HepG2 (cell line): Measurements from ENCODE around the gene CNPY4. TPM values are rescaled to one million over a fixed set of nuclear protein-coding genes. Genes with fewer than 3 reads are reported as not detected.

Experiments used
- E2F5 ChIP-seq: sonication (generic); formaldehyde crosslinking; conservative IDR thresholded peaks from 2 replicates; pipeline ENCODE4 v1.4.0; 2020; ENCODE audit warnings: missing genetic modification reagents
- FOXP4 ChIP-seq: sonication (generic); formaldehyde crosslinking; IDR thresholded peaks from 2 replicates; pipeline ENCODE4 v1.4.0; 2020; ENCODE audit warnings: missing genetic modification reagents
- GATAD1 ChIP-seq: IDR thresholded peaks from 2 replicates; pipeline ENCODE4 v1.6.1; 2016; ENCODE audit warnings: missing genetic modification reagents, missing compliant biosample characterization
- GLMP ChIP-seq: sonication (generic); formaldehyde crosslinking; IDR thresholded peaks from 2 replicates; pipeline ENCODE4 v1.9.0; 2021; ENCODE audit warnings: missing genetic modification reagents, mild to moderate bottlenecking, borderline replicate concordance
- HBP1 ChIP-seq: IDR thresholded peaks from 2 replicates; pipeline ENCODE4 v1.6.1; 2016; ENCODE audit warnings: low read depth, control low read depth
- KDM2A ChIP-seq: sonication (generic); formaldehyde crosslinking; IDR thresholded peaks from 2 replicates; pipeline ENCODE4 v1.4.0; 2020; ENCODE audit warnings: low read depth, missing genetic modification reagents, borderline replicate concordance
- SIX1 ChIP-seq: sonication (generic); formaldehyde crosslinking; IDR thresholded peaks from 2 replicates; pipeline ENCODE4 v1.4.0; 2020; ENCODE audit warnings: missing genetic modification reagents, borderline replicate concordance
- TCF12 ChIP-seq, 2 experiments: fragments of 450-650 bp in 1 of 2; sonication (generic) in 1 of 2; formaldehyde crosslinking in 1 of 2; IDR thresholded peaks; 2 replicates each; pipeline versions ENCODE4 v1.6.1 to v1.8.0; 2017 to 2022; ENCODE audit warnings: antibody characterized with exemption in 1 of 2, mild to moderate bottlenecking in 1 of 2, missing genetic modification reagents in 1 of 2, moderate library complexity in 1 of 2
- THRA ChIP-seq: sonication (generic); formaldehyde crosslinking; IDR thresholded peaks from 2 replicates; pipeline ENCODE4 v1.4.0; 2020; ENCODE audit warnings: missing genetic modification reagents, borderline replicate concordance
- WIZ ChIP-seq: sonication (generic); formaldehyde crosslinking; IDR thresholded peaks from 2 replicates; pipeline ENCODE4 v1.5.1; 2020; ENCODE audit warnings: mild to moderate bottlenecking, missing genetic modification reagents
- XBP1 ChIP-seq: sonication (generic); formaldehyde crosslinking; IDR thresholded peaks from 2 replicates; pipeline ENCODE4 v1.5.0; 2020; ENCODE audit warnings: missing genetic modification reagents
- ZNF138 ChIP-seq: sonication (generic); formaldehyde crosslinking; IDR thresholded peaks from 2 replicates; pipeline ENCODE4 v1.5.0; 2020; ENCODE audit warnings: mild to moderate bottlenecking, low read depth, missing genetic modification reagents
- ZNF18 ChIP-seq: sonication (generic); formaldehyde crosslinking; IDR thresholded peaks from 2 replicates; pipeline ENCODE4 v1.8.0; 2022; ENCODE audit warnings: mild to moderate bottlenecking, missing genetic modification reagents; ENCODE audit not compliant: insufficient replicate concordance
- ZNF552 ChIP-seq: sonication (generic); formaldehyde crosslinking; IDR thresholded peaks from 2 replicates; pipeline ENCODE4 v1.9.0; 2022; ENCODE audit warnings: missing genetic modification reagents, mild to moderate bottlenecking, borderline replicate concordance
- ZNF576 ChIP-seq: sonication (generic); formaldehyde crosslinking; IDR thresholded peaks from 2 replicates; pipeline ENCODE4 v1.4.0; 2020; ENCODE audit warnings: mild to moderate bottlenecking, missing genetic modification reagents
- ZNF672 ChIP-seq: sonication (generic); formaldehyde crosslinking; IDR thresholded peaks from 2 replicates; pipeline ENCODE4 v1.8.1; 2022; ENCODE audit warnings: missing genetic modification reagents
- ZNF761 ChIP-seq: sonication (generic); formaldehyde crosslinking; conservative IDR thresholded peaks from 2 replicates; pipeline ENCODE4 v1.4.0; 2020; ENCODE audit warnings: mild to moderate bottlenecking, missing genetic modification reagents
- ZNF773 ChIP-seq: sonication (generic); formaldehyde crosslinking; IDR thresholded peaks from 2 replicates; pipeline ENCODE4 v1.4.0; 2020; ENCODE audit warnings: missing genetic modification reagents, borderline replicate concordance
- polyA plus RNA-seq, 8 experiments: library from polyadenylated mRNA; depleted of rRNA in 3 of 8; stranded (reverse) in 7 of 8; unstranded in 1 of 8; fragments of >200 nt; fragmentation: Illumina TruSeq in 4 of 8; extraction: Trizol in 4 of 8; gene quantifications; 2 replicates each; pipeline versions ENCODE4 v1.2.1 to v1.2.3, GENCODE V29; 2011 to 2016; ENCODE audit warnings: low read depth in 4 of 8, missing spikeins in 1 of 8, mixed read lengths in 1 of 8; ENCODE audit not compliant: insufficient read depth in 1 of 8
- total RNA-seq, 5 experiments: library from RNA; depleted of rRNA; stranded (reverse); fragments of >200 nt; fragmentation: Illumina TruSeq; extraction: Trizol; gene quantifications; 2 replicates each; pipeline ENCODE4 v1.2.3, GENCODE V29; 2016; ENCODE audit warnings: low read depth in 1 of 5

Gene CNPY4
- total and polyA plus RNA-seq, 2 of the 13 experiments (the other 11 are each of a cell fraction or from before 2014, with no cell fraction given), result 6.2 to 12.7 TPM

- TF ChIP-seq FOXP4 (CRISPR knock-in tag) (peak; percentile 24), ZNF18 (no peak), THRA (CRISPR knock-in tag) (0 out of 2 replicates have a peak, but pooled peaks have one; percentile 13), GLMP (no peak), WIZ (CRISPR knock-in tag) (no peak), ZNF773 (CRISPR knock-in tag) (peak; percentile 63; the same call in 1 of the 2 replicates), TCF12 (IDR thresholded peaks at IDR 0.05) (no peak), TCF12 (CRISPR knock-in tag; IDR thresholded peaks at IDR 0.05) (no peak), E2F5 (CRISPR knock-in tag) (no peak), ZNF138 (CRISPR knock-in tag) (no peak), ZNF576 (CRISPR knock-in tag) (no peak), ZNF761 (no peak), SIX1 (CRISPR knock-in tag) (peak; percentile 15; the same call in 1 of the 2 replicates), ZNF672 (no peak), GATAD1 (peak; percentile 85), HBP1 (CRISPR knock-in tag) (no peak), KDM2A (CRISPR knock-in tag) (peak; percentile 77), XBP1 (CRISPR knock-in tag) (0 out of 2 replicates have a peak, but pooled peaks have one; percentile 34), ZNF552 (CRISPR knock-in tag) (no peak)
These were observed at the start of gene CNPY4, which contains the start of gene TAF6 (continued) for GRCh38 chr7:100119072-100119969.
